ENCODE measurements around the gene HORMAD2. TPM values are rescaled to one million over a fixed set of nuclear protein-coding genes. Genes with fewer than 3 reads are reported as not detected.

Gene HORMAD2
- total and polyA plus RNA-seq, 4 donors, result 0.02 to 0.46 TPM; not detected in 2

GRCh38 chr22:30178181-30179126, 98.2 kb downstream of the HORMAD2 start:
- TF ChIP-seq, protein P1, sequence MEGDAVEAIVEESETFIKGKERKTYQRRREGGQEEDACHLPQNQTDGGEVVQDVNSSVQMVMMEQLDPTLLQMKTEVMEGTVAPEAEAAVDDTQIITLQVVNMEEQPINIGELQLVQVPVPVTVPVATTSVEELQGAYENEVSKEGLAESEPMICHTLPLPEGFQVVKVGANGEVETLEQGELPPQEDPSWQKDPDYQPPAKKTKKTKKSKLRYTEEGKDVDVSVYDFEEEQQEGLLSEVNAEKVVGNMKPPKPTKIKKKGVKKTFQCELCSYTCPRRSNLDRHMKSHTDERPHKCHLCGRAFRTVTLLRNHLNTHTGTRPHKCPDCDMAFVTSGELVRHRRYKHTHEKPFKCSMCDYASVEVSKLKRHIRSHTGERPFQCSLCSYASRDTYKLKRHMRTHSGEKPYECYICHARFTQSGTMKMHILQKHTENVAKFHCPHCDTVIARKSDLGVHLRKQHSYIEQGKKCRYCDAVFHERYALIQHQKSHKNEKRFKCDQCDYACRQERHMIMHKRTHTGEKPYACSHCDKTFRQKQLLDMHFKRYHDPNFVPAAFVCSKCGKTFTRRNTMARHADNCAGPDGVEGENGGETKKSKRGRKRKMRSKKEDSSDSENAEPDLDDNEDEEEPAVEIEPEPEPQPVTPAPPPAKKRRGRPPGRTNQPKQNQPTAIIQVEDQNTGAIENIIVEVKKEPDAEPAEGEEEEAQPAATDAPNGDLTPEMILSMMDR (IDR thresholded peaks at IDR 0.05; ENCODE audit: control extremely low read depth, extremely low read depth), result no peak
- Histone ChIP-seq H3K4me3 (no peak overlapping the region), H3K27ac (ENCODE audit: low read depth in 1 of 2, low read length in 1 of 2) (no peak overlapping the region), H3K36me3 (ENCODE audit: control insufficient read depth in 4 of 4, insufficient read depth in 4 of 4, low read length in 4 of 4) (no peaks in the 10 kb centered on the region), H3K4me1 (ENCODE audit: control insufficient read depth in 5 of 5, insufficient read depth in 5 of 5, low read length in 5 of 5) (peaks cover 0 to 28% (median 10%) of the 10 kb centered on the region in 5 donors), H3K9me3 (ENCODE audit: control insufficient read depth in 4 of 4, insufficient read depth in 3 of 4, low read length in 3 of 4) (no peaks in the 10 kb centered on the region), H3K27me3 (ENCODE audit: control insufficient read depth in 3 of 3, insufficient read depth in 3 of 3, low read length in 2 of 3) (no peaks in the 10 kb centered on the region), H3K9ac (ENCODE audit: insufficient read depth in 1 of 2, low read length in 2 of 2) (peak overlapping the region in 1 of 2 donors; percentile 32)
- ATAC-seq (ENCODE audit: insufficient read depth, low FRiP score) (no peak), DNase-seq (no peak)
- 66 to 82% methylated on average over 3 of the region's 3 CpGs for WGBS, 2 donors

GRCh38 chr22:30180616-30181015, 100.4 kb downstream of the HORMAD2 start:
- no peak for DNase-seq
- TF ChIP-seq, protein P1 (IDR thresholded peaks at IDR 0.05; ENCODE audit: control extremely low read depth, extremely low read depth), result no peak
- Histone ChIP-seq H3K9me3 (ENCODE audit: control insufficient read depth in 4 of 4, insufficient read depth in 3 of 4, low read length in 3 of 4) (no peaks in the 10 kb centered on the region), H3K27ac (ENCODE audit: low read depth in 1 of 2, low read length in 1 of 2) (no peak overlapping the region), H3K27me3 (ENCODE audit: control insufficient read depth in 3 of 3, insufficient read depth in 3 of 3, low read length in 2 of 3) (no peaks in the 10 kb centered on the region), H3K36me3 (ENCODE audit: control insufficient read depth in 4 of 4, insufficient read depth in 4 of 4, low read length in 4 of 4) (no peaks in the 10 kb centered on the region), H3K9ac (ENCODE audit: insufficient read depth in 1 of 2, low read length in 2 of 2) (no peak overlapping the region), H3K4me1 (ENCODE audit: control insufficient read depth in 5 of 5, insufficient read depth in 5 of 5, low read length in 5 of 5) (peaks cover 0 to 25% (median 7%) of the 10 kb centered on the region in 5 donors), H3K4me3 (no peak overlapping the region)
- 93 to 94% methylated on average over 3 of the region's 3 CpGs for WGBS, 2 donors
- ATAC-seq (ENCODE audit: insufficient read depth, low FRiP score), result no peak

DNA sequence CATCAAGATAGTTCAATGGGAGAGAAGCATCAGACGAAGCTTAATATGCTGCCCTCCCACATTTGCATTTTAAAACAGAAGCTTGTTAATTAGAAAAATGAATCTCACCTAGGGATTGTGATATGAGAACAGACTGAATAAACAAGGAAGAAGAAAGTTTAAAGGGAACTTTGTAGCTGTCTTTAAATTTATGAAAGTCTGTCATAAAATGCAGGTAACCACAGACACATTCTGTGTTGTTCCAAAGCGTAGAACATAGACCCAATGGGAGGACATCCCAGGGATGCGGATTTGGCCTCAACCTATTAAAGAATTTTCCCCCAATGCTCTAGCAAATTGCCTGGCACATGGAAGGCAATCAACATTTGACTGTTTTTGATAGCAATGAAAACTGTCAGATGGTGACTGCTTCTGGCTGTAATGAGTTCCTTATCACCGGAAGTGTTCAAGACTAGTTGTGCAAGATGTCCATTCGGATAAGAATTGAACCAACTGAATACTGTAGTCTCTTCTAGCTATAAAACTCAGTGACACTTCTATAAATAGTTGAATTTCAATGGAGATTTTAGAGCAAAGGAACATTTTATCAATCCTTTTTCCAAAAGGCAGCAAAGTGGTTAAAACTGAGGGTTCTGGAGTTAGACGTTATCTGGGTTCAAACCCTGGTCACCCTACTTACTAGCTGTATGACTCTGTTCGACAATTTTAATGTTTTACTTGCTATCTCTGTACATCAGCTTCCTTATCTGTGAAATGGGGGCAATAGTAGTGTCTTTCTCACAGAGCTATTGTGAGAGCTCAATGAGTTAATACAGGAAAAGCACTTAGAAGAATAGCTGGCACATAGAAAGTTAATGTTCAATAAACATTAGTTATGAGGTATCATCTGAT, 101.4 kb downstream of the HORMAD2 start:
- ATAC-seq (ENCODE audit: insufficient read depth, low FRiP score), result no peak

More for the DNA sequence above, 101.4 kb downstream of the HORMAD2 start:
- Histone ChIP-seq H3K27ac (ENCODE audit: low read depth in 1 of 2, low read length in 1 of 2) (no peak overlapping the region), H3K36me3 (ENCODE audit: control insufficient read depth in 4 of 4, insufficient read depth in 4 of 4, low read length in 4 of 4) (no peaks in the 10 kb centered on the region), H3K4me3 (no peak overlapping the region), H3K9me3 (ENCODE audit: control insufficient read depth in 4 of 4, insufficient read depth in 3 of 4, low read length in 3 of 4) (no peaks in the 10 kb centered on the region), H3K27me3 (ENCODE audit: control insufficient read depth in 3 of 3, insufficient read depth in 3 of 3, low read length in 2 of 3) (no peaks in the 10 kb centered on the region), H3K9ac (ENCODE audit: insufficient read depth in 1 of 2, low read length in 2 of 2) (no peak overlapping the region), H3K4me1 (ENCODE audit: control insufficient read depth in 5 of 5, insufficient read depth in 5 of 5, low read length in 5 of 5) (peaks cover 0 to 31% (median 5%) of the 10 kb centered on the region in 5 donors)
- peak in 2 of 3 donors; percentile 44 to 57 for DNase-seq
- 33 to 50% methylated on average over 7 of the region's 7 CpGs for WGBS, 2 donors
- TF ChIP-seq, protein P1 (IDR thresholded peaks at IDR 0.05; ENCODE audit: control extremely low read depth, extremely low read depth), result no peak
